ENCODE results near the gene PNMA8B.

PNMA8B gene

GRCh38 chr19:46495786-46496099 is at the start of gene PNMA8B:
Gene PNMA8B, minus strand, starts transcription at chr19:46495867. Its CDS starts 402 bp downstream, at chr19:46495465.
- H3K27ac ChIP-seq (ENCODE audit: low read depth, low read length), result no peak within 1 kb of the TSS
- no peak within 1 kb of the TSS for H3K4me3 ChIP-seq (ENCODE audit: low read length)
- no peaks in the 10 kb centered on the region for H3K9me2 ChIP-seq (replicated peaks; ENCODE audit: control insufficient read depth, low read length)
- peak within 1 kb of the TSS; percentile 43 for H3K4me2 ChIP-seq (ENCODE audit: low read length)
- H3K27me3 ChIP-seq (ENCODE audit: control insufficient read depth, low read length), result peaks cover 61% of the 10 kb centered on the region
- no peak for TF ChIP-seq EZH2phosphoT487 (IDR thresholded peaks at IDR 0.05; ENCODE audit: borderline replicate concordance, low read length)
- no peak for TF ChIP-seq CTCF (IDR thresholded peaks at IDR 0.05; ENCODE audit: low read depth, low read length, poor library complexity, severe bottlenecking)
- peaks cover 29% of the 10 kb centered on the region for H3K4me1 ChIP-seq (ENCODE audit: control insufficient read depth, low read length)
- H3K79me2 ChIP-seq (ENCODE audit: control insufficient read depth, low read length), result no peaks in the 10 kb centered on the region
- H3F3A ChIP-seq (ENCODE audit: control insufficient read depth, insufficient read depth), result no peaks in the 10 kb centered on the region
- no peaks in the 10 kb centered on the region for H3K9me3 ChIP-seq (ENCODE audit: control insufficient read depth, insufficient read depth, low read length)
- H4K20me1 ChIP-seq (ENCODE audit: control insufficient read depth, insufficient read depth, low read depth, low read length), result no peaks in the 10 kb centered on the region
- H3K36me3 ChIP-seq (ENCODE audit: control insufficient read depth, low read length), result no peaks in the 10 kb centered on the region

DNA sequence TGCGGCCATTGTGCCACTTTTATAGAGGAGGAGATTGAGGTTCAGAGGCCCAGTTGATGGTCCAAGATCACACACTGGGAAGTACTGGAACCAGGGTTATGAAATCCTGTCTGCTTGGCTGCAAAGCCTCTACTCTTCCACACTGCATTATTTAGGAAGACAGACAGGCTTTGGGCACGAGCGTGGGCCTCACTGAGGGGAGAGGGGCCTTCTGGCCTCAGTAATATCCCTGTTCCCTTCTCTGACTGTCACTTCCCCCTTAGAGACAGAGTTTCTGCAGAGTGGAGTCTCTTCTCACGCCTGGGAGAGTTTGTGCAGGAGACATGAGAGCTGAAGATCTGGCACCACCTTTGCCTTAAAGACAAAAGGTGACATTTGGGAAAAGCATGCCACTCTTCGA is 49.0 kb upstream of the PNMA8B start:
- Histone ChIP-seq H3K27me3 (ENCODE audit: control insufficient read depth, low read length) (peaks cover 5% of the 10 kb centered on the region; the same call in 1 of the 2 replicates), H3K9me3 (ENCODE audit: control insufficient read depth, insufficient read depth, low read length) (peaks cover 4% of the 10 kb centered on the region; the same call in 1 of the 2 replicates), H3K9me2 (replicated peaks; ENCODE audit: control insufficient read depth, low read length) (no peaks in the 10 kb centered on the region), H3K4me2 (ENCODE audit: low read length) (no peak overlapping the region), H4K20me1 (ENCODE audit: control insufficient read depth, insufficient read depth, low read depth, low read length) (no peaks in the 10 kb centered on the region), H3K4me1 (ENCODE audit: control insufficient read depth, low read length) (no peaks in the 10 kb centered on the region), H3F3A (ENCODE audit: control insufficient read depth, insufficient read depth) (no peaks in the 10 kb centered on the region), H3K79me2 (ENCODE audit: control insufficient read depth, low read length) (no peaks in the 10 kb centered on the region), H3K4me3 (ENCODE audit: low read length) (no peak overlapping the region), H3K27ac (ENCODE audit: low read depth, low read length) (no peak overlapping the region), H3K36me3 (ENCODE audit: control insufficient read depth, low read length) (no peaks in the 10 kb centered on the region)
- TF ChIP-seq CTCF (IDR thresholded peaks at IDR 0.05; ENCODE audit: low read depth, low read length, poor library complexity, severe bottlenecking) (no peak), EZH2phosphoT487 (IDR thresholded peaks at IDR 0.05; ENCODE audit: borderline replicate concordance, low read length) (no peak)

DNA sequence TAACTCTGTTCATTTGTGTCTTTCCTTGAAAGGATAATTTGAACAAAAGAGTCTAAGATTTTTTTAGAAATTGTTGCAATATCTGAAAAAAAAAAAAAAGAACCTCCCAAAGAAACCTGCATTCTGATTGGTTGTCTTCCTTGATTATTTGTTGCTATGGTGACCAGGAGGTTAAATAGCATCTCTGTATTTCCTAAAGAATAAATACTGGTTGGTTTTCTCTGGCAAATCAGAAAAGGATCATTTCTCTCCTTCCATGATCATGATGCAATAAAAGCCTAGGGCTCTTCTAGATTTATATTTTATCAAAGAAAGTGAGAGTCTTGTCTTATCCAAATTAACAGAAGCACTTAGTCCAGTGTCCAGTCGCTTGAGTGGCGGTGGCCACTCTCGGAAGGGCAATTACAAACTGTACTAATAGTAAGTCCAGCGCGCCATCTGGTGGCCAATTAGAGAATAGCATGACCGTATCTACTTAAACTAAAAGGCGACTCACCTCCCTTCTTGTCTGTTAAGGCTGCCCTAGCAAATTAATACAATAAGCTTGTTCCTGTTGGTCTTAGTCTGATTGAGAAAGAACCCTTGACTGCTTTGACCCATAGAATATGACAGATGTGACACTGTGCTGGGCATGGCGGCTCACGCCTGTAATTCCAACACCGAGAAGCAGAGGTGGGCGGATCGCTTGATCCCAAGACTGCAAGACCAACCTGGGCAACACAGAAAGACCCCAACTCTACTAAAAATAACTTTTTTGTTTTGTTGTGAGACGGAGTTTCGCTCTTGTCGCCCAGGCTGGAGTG is 47.0 kb upstream of the PNMA8B start:
- Histone ChIP-seq H3K27ac (ENCODE audit: low read depth, low read length) (no peak overlapping the region), H3K4me2 (ENCODE audit: low read length) (no peak overlapping the region), H3K4me3 (ENCODE audit: low read length) (no peak overlapping the region), H3K36me3 (ENCODE audit: control insufficient read depth, low read length) (no peaks in the 10 kb centered on the region), H3K9me3 (ENCODE audit: control insufficient read depth, insufficient read depth, low read length) (no peaks in the 10 kb centered on the region), H3K9me2 (replicated peaks; ENCODE audit: control insufficient read depth, low read length) (no peaks in the 10 kb centered on the region), H3F3A (ENCODE audit: control insufficient read depth, insufficient read depth) (no peaks in the 10 kb centered on the region), H3K4me1 (ENCODE audit: control insufficient read depth, low read length) (no peaks in the 10 kb centered on the region), H4K20me1 (ENCODE audit: control insufficient read depth, insufficient read depth, low read depth, low read length) (no peaks in the 10 kb centered on the region), H3K79me2 (ENCODE audit: control insufficient read depth, low read length) (no peaks in the 10 kb centered on the region), H3K27me3 (ENCODE audit: control insufficient read depth, low read length) (peaks cover 5% of the 10 kb centered on the region; the same call in 1 of the 2 replicates)
- no peak for TF ChIP-seq EZH2phosphoT487 (IDR thresholded peaks at IDR 0.05; ENCODE audit: borderline replicate concordance, low read length)
- peak; percentile 90 for TF ChIP-seq CTCF (IDR thresholded peaks at IDR 0.05; ENCODE audit: low read depth, low read length, poor library complexity, severe bottlenecking)
